KG1 (cell line): Measurements from ENCODE around the gene RUNX1.

Source experiments
- DNase-seq: peaks from one replicate; lab custom pipeline; 2025; lab: John Stamatoyannopoulos, UW

The RUNX1 gene

GRCh38 chr21:35036465-35037383 lies 12.4 kb downstream of the RUNX1 start:
- no peak for DNase-seq

- DNase-seq = no peak
Measured at GRCh38 chr21:35035581-35035980, 13.5 kb downstream of the RUNX1 start.

DNA sequence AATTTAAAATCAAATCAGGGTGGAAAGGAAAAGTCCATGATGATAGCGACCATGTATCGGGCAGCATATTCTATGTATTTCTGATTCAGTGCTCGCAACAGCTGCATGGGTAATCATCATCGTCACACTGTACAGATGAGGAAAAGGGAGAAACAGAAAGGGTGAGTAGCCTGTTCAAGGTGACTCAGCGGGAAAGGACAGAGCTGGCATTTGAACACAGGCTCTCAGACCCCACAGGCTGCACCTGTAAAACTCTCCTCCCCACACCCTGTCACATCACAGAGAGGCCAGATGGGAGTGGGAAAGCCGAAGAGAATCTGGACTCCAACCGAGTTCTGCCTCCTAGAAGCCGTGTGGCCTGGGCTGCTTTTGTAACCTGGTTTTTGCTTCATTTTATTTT lies 14.0 kb downstream of the RUNX1 start:
- DNase-seq = no peak

- DNase-seq = no peak
Measured at GRCh38 chr21:35034203-35034926, 14.7 kb downstream of the RUNX1 start.

- no peak for DNase-seq
Measured at GRCh38 chr21:35032474-35033263, 16.4 kb downstream of the RUNX1 start.

DNA sequence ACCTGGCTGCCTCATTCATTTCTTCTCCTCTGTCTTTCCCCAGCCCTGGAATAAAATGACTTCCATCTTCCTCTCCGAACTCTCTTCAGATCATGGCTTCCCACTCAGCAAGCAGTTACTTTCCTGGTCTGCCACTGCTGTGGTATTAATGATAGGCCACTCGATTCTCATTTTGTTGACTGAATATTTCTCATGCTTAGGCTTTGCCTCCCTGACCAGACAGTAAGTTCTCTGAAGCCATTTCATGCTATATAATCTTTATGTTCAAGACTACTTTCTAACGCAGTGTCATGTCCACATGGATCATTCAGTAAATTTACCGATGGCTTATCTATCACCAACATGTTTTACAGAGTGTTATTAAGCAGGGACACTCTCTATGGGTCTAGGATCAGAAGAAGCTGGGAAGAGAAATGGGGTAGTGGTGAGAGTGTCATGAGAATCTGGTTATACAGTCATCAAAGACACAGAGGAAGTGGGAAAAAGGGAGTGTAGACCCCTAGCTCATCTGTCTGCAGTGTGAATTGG lies 20.6 kb downstream of the RUNX1 start:
- no peak for DNase-seq

- peak; percentile 45 for DNase-seq
Measured at GRCh38 chr21:35027563-35028450, 21.3 kb downstream of the RUNX1 start.

DNA sequence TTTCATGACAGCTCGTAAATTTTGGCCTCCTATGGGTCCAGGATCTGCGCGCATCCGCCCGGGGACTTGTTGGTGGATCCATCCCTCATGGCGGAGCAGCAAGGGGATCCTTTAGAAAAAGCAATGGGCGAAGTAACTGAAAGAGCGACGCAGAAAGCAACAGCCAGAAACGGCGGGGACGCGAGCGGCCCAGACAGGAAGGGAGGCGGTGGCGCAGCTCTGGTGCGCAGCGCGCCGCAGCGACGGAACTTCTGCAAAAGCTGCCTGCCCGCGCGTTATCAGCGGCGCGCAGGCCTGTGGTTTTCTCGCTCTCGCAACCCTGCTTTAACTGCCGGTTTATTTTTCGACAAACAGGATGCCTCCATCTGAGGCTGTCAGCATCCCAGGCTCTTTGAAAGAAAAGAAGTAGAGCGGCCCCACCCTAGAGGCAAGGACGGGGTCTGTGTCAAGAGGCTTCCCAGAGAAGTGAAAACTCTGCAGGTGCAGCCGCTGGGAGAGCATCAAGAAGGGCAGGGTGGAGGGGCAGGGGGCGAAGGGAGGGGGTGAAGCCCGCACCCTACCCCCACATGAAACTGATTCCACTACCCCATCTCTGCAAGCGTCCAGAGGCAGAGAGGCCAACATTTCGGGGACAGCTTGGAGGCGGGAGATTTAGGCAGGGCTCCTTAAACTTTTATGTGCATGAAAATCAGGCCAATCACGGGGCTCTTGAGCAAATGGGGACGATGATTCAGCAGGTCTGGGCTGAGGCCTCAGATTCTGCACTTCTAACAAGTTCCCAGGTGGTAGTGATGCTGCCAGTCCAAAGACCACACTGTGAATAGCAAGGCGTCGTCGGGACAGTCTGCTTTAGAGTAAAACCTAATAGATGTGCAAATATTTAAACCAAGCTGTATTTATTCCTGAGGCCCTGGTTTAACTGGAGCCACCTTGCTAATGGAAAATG lies 22.2 kb downstream of the RUNX1 start:
- peak; percentile 91 for DNase-seq

GRCh38 chr21:35026153-35026500 lies 23.0 kb downstream of the RUNX1 start:
- DNase-seq = peak; percentile 63

- DNase-seq = no peak
Measured at GRCh38 chr21:35025206-35026152, 23.6 kb downstream of the RUNX1 start.

- no peak for DNase-seq
Measured at GRCh38 chr21:35024513-35024912, 24.6 kb downstream of the RUNX1 start.

DNA sequence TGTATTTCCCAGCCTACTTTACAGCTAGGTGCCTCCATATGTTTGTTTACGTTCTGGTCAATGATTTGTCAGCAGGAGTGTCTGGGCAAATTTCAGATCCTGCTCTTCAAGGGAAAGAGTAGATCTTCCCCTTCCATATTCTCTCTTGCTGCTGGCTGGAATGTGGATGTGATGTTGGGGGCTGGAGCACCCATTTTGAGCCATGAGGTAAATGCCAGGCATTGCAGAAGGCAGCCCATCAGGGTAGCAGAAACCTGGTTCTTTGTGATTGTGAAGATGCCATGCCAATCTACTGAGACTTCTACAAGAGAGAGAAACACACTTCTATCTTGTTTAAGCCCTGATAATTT lies 25.1 kb downstream of the RUNX1 start:
- DNase-seq = no peak

GRCh38 chr21:35023396-35024070 lies 25.6 kb downstream of the RUNX1 start:
- DNase-seq = no peak

DNA sequence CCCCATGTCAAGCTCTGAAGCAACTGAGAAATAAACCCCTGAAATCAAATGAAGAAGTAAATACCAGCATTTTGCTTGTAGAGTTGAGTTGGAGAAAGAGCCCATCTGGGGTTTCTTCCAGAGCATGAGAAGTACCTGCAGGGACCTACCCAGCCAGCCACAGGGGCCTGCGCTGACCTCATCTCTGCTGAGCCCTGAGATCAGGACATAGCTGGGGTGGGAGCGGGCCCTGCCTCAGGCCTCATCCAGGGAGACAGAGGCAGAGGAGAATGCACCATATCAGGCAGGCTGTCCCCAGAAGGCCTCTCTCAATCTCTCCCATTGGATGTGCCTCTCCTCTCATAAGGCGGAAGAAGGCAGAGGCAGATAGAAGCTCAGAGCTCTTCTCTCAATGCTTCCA lies 27.6 kb downstream of the RUNX1 start:
- DNase-seq = no peak

DNA sequence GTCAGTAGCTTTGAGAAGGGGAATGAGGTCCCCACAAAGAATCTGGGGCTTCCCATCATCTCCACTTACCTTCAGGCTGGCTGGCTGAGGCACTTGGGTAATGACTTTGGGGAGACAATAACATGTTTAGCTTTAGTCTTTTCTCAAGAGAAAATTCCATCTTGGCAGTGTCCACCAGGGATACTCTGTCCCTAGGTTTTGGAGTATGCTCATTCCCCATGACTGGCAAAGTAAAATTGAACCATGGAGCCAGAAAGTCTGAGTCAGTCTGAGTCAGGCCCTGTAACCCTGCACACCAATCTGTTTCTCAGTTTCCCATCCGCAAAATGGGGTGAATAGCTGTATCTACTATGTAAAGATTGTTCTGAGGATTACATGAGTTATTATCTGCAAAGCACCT lies 28.2 kb downstream of the RUNX1 start:
- no peak for DNase-seq

DNA sequence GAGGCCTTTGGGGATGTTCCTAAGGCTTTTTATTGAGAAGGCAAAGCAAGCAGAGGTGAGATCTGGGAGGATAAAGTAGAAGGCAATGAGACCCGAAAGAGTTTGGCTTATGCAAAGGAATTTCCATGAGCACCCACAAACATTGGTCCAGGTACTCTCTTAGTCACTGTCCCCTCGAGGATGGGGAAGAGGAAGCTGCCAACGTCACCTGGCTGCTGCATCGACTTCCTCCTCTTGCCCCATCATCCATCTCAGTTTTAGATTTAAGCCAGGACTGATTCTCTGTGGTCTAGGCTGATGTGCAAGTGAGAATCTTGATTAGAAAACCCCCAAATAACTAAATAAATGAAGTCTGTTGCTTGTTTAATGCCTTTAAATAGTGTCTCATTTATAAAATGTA lies 28.7 kb downstream of the RUNX1 start:
- peak; percentile 14 for DNase-seq

GRCh38 chr21:35019631-35020032 lies 29.5 kb downstream of the RUNX1 start:
- no peak for DNase-seq

DNA sequence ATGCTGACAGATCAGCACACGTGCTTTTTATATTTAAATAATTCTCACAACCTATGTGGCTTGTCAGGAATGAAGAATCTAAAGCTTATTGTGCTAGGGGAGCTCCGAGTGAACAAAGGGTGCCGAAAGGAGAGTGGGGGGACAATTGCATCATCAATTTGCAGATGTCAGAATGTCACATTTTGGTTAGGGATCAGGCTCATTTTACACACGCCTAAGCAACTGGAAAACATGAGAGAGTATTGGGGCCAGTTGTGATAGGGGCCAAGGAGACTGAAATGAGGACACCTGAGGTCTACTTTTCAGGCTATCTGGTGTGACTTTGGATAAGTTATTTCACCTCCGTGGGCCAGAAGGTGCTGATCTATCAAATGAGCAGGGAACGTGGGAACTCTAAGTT lies 31.8 kb downstream of the RUNX1 start:
- no peak for DNase-seq
